HG03060 (cell line): ENCODE results near the gene TEX19.

Experiments used
- ATAC-seq: cut with Tn5 transposase; IDR thresholded peaks from one replicate; pipeline ENCODE4 v1.9.1; 2021; ENCODE audit warnings: low read depth, moderate number of reproducible peaks; ENCODE audit not compliant: unreplicated experiment

TEX19 gene

DNA sequence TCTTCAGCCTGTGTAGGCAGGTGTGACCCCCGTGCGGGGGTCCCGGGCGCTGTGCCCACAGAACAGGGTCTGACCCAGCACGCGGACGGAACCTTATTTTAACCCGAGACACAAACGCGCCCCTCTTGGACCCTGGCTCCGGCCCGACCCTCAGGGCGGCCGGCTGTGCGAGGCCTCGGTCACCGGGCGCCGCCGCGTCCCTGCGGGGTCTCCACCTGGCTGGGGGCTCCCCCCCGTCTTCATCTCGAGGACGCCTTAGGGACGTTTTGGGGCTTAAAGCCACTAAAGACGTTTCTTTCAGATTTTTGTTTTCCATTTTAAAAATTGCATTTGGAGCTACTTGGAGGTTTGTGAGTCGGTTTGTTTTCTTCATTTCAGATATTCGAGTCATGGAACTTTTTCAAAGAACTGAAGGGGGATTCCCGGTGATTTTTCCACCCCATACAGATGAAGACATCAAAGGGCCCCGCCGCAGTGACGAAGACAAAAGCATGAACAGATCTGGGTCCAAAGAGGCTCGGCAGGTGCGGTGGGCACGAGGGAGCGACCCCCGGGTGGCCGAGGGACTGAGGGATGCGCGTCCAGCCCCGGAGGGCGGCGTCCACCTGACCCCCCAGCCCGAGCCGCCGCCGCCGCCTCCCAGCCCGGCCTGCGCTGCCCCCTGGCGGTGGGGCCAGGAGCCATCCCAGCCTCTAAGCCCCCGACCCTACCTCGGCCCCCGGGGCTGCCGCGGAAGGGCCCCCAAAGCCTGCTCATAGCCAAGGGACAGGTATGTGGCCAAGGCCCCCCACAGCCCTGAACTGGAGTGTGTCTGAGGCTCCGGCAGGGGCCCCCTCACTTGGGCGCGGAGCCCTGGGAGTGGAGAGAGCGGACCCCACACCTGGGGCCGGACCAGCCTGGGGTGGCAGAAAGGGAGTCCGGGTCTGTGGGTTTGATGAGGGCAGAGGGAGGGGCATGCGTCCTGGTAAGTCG, 37.8 kb upstream of the TEX19 start:
- no peak for ATAC-seq

DNA sequence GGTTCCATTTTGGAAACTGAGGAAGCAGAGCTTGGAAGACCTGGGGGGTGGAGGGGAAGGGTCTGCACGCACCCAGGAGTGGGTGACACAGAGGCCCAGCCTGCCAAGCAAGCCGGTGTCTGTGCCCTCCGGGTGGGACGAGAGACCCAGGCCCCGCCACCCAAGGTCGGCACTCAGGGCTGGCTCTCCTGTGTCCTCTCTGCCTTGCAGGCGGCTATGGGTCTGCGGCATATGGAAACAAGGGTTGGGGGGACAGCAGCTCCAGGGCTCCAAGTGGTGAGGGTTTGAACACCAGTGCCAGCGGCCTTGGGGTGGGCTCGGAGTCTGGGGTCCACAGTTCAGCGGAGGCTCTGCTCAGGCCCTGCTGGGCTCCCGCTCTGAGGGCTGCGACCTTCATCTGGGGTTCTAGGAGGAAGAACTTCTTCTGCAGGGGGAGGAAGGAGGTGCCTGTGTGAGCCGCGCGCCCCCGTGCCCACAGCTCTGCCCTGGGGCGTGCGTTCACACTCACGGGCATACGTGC, 37.0 kb upstream of the TEX19 start:
- ATAC-seq, result no peak

DNA sequence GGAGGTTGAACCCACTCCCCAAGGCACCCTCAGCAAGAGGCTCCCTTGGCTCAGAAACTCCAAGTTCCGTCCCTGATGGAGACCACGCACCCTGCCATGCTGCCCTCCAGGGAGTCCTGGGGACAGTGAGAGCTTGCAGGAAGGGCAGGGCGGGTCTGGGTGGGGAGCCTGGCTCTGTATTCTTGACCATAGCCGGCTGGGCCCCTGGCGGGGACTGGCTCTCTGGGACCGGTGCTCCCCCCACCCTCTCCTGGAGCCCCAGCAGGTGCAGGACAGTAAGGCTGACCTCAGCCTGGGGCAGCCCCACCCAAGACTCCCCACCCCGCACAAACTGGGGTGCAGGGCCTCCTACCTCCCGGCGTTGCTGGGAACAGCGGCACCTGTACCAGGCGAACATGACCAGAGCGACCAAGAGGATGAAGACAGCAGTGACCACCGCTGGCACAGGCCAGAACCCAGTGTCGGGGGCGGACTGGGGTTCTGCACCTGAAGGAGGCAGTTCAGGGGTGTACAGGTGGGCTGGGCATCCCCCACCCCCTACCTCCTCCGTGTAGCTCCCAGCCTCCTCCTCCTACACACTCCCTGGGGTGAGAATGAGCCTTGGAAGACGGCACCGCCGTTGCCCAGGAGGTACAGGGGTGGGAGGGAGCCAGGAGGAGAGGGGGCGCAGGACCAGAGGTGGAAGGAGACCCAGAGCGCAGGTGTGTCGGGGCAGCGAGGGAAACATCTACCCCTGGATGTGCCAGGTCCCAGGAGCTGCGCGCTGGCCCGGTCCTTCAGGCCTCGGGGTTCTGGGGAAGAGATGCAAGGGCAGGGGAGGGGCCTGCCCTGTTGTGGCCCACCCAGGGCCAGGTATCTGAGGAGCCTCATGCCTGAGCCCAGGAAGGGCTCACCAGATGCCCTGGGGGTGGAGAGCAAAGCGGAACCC, 36.3 kb upstream of the TEX19 start:
- no peak for ATAC-seq

DNA sequence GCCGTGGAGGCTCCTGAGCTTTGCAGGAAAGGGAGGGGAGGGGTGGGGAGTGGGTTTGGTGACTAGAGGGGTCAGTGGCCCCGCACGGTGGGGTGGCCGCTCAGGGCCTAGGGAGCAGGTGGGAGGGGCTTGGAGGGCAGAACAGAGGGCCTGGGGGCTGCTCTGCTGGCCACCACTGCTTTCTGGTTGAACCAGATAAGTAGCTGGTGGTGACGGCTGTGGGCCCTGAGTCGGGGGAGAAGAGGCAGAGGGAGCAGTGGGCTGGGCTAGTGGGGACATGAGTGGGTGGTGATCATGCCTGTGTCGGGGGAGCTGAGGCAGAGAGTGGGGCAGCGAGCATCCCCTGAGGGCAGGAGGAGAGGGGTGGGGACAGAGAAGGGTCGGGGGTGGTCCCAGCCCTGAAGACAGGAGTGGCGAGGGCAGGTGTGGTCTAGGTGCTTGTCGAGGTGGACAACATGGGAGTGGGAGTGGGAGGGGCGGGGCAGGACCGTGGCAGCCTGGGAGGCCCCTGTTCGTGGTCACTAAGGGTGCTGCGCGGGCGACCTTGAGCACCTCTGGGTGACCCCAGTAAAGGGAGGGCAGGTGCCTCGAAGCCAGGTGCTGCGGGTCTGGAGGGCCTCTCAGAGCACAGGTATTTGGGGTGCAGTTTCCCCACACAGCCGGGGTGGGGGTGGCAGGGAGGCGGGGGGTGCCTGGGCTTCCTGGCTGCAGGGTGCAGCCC, 35.4 kb upstream of the TEX19 start:
- ATAC-seq, result no peak

DNA sequence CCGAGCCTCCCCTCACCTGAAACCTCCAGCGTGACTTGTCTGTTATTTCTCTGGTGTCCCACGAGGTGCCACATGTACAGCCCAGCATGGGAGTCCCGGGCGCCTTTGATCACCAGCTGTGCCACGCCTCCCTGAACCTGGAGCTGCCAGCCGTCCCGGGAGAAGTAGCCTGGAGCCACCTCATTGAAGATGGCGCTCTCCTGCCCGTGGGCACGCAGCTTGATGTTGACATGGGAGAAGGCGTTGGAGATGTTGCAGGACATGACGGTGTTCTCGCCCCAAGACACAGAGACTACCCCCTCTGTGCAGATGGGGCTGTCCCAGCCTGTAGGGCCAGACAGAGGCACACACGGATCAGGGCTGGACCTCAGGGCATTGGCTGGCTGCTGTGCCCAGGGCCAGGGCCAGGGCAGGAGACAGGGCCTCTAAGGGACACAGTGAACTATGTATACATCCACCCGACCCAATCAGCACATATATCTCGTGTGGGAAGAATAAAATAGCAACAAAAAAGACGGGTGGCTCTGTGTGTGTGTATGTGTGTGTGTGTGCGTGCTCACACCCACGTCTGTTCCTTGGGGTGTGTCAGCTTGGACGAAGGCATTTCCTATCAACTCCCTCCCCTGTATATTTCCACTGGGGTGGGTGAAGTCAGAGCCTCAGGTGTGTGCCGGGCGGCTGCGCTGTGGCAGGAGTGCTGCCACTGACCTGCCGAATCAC, 34.3 kb upstream of the TEX19 start:
- ATAC-seq, result no peak

DNA sequence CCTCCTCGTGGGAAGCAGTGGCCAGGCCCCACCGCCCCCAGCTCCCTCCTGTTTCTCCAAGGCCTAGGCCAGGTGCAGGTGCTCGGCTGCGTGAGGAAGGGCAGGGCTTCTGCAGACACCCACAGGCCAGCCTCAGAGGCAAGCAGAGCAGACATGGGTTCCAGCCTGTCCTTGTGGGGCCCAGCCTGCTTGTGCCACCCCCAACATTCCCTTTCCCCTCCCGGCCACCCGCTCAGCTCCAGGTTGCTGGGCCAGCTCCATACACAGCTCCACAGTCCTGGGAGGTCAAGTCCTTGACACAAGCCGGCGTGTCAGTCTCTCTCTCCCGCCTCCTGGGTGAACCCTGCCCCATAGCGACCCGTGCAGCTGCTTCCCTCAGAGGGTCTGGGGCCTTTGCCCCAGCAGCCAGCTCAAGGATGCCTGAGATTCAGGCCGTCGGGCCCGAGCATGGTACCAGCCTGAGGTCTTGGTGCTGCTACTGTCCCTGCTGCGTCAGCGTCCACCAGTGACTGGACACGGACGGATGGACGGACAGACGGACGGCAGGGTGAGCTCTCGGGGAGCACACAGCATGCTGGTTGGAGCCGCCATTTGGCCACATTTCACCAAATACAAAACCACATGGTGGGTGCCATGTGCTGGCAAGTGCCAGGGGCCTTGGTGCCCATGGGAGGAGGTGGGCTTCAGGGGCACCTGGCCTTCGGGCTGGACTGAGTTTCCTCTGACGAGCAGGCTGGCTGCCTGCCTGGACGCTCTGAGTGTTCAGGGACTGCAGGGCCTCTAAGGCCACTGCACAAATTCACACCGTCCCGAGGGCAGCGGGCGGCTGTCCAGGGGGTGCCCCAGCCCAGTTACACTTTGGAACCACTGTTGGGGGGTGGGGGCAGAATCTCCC, 33.5 kb upstream of the TEX19 start:
- no peak for ATAC-seq

DNA sequence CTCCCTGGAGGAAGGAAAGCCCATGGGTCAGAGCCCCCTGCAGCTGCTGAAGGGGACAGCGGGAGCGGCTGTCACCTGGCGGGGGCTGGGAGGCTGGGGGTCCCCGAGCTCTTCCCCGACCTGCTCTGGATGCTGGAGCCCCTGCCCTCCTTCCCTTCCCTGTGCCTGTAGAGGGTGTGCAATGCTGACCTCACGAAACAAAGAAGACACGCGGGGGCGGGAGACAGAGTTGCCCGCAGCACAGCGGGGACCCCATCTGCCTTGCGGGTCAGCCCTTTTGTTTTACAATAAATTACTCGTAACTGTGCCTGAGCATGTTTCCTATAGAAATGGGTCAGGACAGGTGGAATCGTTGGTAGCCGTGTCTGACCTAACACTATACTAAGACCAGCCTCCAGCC, 31.8 kb upstream of the TEX19 start:
- ATAC-seq, result no peak

DNA sequence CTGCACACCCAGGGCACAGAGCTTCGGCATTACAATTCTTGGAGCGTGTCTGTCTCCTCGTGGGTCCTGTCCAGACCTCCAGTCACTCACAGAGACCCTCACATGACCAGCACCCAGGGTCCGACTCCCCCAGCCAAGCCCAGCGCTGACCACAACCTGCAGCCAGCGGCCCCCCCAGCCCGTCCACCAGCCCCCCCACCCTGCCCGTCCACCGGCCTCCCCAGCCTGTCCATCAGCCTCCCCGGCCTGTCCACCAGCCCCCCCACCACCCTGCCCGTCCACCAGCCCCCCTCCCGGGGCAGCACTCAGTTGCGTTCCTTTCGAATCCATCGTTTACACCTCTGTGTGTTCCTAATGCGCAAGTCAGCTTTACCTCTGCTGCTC, 31.3 kb upstream of the TEX19 start:
- ATAC-seq, result no peak

DNA sequence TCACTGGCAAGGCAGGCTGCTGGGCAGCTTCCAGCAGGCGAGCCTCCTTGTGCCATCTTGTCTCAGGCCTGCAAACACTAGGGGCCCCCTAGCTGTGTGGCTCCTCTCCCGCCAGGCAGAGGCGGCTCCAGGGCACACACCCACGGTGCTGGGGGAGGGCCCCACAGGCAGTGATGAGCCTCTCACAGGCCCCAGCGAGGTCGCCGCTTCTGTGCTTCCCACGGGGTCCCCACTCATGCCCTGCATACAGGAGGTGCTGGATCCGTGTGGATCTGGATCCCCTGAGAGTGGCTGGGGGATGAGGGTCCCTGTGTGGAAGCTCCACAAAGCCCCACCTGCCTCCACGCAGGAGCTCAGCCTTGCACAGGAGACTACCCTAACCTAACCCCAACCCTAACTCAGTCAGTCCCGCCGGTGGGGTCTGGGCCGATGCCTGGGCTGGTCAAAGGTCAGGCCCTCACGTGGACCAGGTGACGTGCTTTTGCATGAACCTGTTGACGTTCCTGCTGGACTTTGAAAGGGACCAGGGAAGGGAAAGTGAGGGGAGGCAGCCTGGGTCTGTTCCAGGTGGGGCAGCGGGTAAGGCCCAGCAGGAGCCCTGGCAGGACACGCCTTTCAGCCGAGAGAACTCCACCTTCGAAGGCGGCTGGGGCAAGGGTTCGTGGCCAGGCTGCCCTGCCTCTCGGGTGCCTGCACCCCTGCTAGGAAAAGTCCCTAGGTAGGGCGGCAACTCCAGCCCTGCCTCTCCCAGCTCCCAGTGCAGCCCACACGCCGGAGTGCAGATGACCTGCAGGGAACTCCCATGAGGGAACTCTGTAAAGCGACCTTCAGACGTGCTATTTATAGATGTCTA, 30.7 kb upstream of the TEX19 start:
- no peak for ATAC-seq

DNA sequence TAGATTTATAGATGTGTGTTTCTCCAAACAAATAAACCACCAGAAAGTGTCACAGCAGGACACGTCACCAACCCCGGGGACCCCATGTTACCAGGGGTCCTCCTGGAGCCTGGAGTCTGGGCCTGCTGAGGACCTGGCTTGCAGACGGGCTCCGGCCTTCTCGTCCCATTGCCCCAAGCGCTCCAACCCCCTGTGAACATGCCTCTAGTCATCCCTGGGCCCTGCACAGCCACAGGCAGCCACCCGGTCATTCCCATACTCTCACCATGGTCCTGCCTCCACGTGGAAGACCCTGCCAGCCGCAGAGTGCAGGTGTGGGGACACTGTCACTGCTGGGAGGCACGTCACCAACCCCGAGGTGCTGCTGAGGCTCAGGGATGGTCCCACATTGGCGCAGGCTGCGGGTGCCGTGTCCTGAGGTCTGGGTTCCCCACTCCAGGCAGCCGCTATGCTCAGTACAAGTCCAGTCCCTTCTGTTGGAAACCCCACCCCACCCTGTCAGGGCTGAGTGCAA, 30.0 kb upstream of the TEX19 start:
- no peak for ATAC-seq

DNA sequence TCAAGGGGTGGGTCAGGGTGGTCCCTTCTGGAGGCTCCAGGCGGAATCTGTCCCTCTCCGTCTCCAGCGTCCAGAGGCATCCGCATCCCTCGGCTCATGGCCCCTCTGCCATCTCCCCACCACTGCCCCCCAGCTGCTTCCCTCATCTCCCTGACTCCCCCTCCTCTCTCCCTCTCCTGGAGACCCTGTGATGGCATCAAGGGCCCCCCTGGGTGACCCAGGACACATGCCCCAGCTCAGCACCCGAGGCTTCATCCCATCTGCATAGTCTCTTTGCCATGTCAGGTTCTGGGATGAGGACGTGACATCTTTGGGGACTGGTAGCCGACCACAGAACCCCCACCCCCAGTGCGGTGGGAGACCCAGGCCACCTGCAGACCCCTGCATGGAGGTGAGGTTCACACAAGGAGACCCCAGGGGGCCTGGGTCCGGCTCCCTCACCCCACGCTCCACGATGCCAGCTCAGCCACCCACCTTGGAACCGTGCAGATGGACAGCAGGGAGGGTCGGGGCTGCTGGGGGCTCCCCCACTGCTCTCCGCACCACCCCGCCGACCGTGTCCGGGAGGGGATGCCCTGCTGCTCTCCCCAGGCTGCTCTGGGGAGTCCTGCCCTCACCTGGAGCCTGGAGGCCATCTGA, 29.2 kb upstream of the TEX19 start:
- no peak for ATAC-seq

DNA sequence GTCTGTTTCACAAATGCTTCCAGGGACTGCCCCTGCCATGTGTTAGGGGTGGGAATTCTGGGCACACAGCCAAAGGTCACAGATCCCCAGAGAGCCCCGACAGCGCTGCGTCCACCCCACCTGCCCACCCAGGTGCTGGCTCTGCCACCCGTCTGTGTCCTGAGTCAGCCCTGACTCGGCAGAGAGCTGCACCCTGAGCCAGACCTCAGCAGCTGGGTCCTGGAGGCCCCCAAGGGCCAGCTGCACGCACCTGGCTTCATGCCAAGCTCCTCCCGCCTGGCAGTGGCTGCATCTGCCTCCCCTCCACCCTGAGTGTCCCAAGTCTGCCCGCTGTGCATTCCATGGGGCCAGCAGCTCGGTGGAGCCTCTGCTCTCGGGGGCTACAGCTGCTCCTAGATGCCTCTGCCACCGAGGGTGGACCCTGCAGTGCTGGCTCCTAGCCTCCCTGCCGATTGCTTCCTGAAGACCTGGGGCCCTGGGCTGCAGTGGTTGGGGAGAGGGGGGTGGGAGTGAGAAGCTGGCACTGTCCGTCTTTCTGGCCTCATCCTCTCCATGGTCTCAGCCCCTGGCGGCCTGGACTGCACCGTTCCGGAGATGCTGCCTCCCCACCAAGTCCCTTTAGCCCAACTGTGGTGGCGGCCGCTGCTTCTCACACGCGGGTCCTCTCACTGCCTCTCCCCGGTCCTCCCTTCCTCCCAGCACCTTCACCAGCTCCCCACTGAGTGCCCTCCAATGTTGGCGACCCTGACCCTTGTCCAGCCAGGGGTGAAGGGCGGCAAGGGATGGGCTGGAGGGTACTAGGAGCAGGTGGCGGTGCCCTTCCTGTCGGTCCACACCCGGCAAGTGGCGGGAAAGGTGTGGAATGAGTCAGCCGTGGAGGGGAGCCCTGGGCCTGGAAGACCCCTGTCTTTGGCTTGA, 28.5 kb upstream of the TEX19 start:
- ATAC-seq, result no peak

DNA sequence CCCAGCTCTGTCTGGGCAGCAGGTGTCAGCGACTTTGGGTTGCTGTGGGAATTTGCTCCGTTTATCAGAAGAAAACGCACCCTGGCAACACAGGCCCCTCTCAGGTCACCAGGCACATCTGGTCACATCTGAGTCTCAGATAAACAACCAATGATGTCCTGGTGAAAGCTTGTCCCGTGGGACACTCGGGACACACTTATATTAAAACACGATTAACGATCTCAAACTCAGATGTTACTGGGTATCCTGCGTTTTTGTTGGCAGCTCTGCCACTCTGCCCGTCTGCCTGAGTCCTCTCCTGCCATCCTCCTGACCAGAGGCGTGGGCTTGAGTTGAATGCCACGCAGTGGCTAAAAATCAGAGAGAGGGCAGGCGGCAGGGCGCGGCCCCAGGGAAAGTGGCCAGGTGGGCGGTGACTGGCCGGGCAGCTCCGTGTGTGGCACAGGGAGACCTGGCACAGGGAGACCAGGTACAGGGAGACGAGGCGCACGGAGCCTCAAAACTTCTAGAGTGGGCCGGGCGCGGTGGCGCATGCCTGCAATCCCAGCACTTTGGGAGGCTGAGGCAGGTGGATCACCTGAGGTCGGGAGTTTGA, 27.6 kb upstream of the TEX19 start:
- ATAC-seq, result no peak

DNA sequence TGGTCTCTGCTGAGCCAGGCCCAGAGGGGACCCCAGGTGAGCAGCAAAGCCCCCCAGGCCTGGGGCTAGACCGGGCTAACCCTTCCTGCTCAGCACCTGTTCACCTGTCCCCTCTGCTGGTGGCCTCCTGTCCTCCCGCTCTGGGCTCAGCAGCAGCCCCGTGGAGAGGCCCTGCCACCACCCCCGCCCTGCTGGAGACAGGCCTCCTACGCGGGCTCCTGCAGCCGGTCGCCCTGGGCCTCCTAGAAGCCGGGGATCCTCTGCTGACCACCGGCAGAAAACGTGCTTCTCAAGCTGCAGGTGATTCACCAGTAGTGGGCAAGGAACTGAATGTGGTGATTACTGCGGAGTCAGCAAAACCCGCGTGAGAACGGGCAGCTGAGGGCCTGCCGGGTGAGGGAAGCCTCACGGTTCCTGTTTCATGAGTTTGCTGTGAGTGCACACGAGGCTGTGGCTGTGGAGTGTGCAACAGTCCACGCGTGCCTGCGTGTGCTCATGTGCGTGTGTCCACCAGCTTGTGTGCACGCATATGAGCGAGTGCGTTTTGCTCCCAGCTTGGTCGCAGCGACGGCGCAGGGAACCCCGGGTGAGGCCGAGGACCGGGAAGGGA, 26.3 kb upstream of the TEX19 start:
- ATAC-seq, result no peak
